ENCODE measurements around the gene ENDOV. TPM values are rescaled to one million over a fixed set of nuclear protein-coding genes. Genes with fewer than 3 reads are reported as not detected.

ENDOV gene
- total and polyA plus RNA-seq, 4 donors: 5.7 to 11.9 (median 8.3) TPM

DNA sequence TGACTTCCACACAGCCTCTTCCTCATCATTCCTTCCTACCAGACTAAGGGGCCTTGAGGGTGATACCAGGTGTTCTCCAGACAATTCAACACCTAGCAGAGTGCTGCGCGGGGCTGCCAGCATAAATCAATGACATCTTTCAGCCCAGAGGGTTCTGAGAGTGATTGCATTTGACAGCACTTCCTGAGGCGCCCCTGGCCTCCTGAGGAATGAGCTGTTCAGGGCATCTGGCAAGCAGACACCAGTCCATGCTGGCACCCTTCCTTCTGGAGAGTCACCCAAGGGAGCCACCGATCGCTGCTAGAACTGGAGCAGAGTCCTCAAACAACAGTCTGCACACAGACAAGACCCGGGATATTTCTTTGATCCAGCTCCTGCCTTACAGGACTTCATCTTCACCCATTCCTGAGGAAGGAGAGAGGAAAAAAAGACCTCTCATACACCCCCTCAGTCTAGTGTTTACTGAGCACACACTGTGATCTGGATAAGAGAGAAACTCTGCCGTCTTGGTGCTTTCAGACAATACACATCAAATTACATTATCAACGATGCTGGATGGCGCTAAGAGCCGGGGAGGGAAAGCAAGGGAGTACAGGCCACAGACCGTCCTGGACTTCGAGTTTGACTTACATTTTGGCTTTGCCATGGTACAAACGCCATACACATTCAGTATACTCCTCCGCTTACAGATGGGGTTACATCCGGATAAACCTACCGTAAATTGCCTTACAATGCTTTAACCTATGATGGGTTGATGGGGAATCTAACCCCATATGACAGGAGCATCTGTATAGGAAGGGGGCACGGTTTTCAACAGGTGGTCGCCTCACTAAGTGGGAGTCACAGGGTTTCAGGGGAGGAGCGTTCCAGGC, 38.4 kb downstream of the ENDOV start:
- H3K36me3 ChIP-seq (ENCODE audit: control insufficient read depth in 4 of 4, insufficient read depth in 3 of 4, low read depth in 1 of 4, low read length in 3 of 4): no peaks in the 10 kb centered on the region
- no peaks in the 10 kb centered on the region for H3K9me3 ChIP-seq (ENCODE audit: control insufficient read depth in 4 of 4, low read length in 3 of 4)
- H3K9ac ChIP-seq (ENCODE audit: low read depth in 1 of 2, low read length in 2 of 2): no peak overlapping the region
- no peaks in the 10 kb centered on the region for H3K27me3 ChIP-seq (ENCODE audit: control insufficient read depth in 4 of 4, insufficient read depth in 4 of 4, low read length in 3 of 4)
- no peak for DNase-seq (ENCODE audit: low spot score)
- peak overlapping the region in 2 of 3 donors; percentile 85 to 92 for H3K4me3 ChIP-seq (ENCODE audit: low read depth in 1 of 3, low read length in 3 of 3)
- 74% methylated on average over 19 of the region's 19 CpGs for WGBS
- no peak overlapping the region for H3K27ac ChIP-seq (ENCODE audit: low read depth in 1 of 2, low read length in 2 of 2)
- TF ChIP-seq HNF4A (conservative IDR thresholded peaks at IDR 0.05) (no peak), YY1 (IDR thresholded peaks at IDR 0.05) (no peak), FOXA1 (IDR thresholded peaks at IDR 0.05) (no peak), EGR1 (IDR thresholded peaks at IDR 0.05; ENCODE audit: low read depth in 2 of 2) (no peak), TAF1 (conservative IDR thresholded peaks at IDR 0.05) (no peak), RAD21 (IDR thresholded peaks at IDR 0.05) (no peak), NR2F2 (IDR thresholded peaks at IDR 0.05) (no peak), JUND (IDR thresholded peaks at IDR 0.05) (no peak), SP1 (IDR thresholded peaks at IDR 0.05) (no peak)
- H3K4me1 ChIP-seq (ENCODE audit: control insufficient read depth in 4 of 4, insufficient read depth in 4 of 4, low read length in 3 of 4): peaks cover 4 to 14% (median 13%) of the 10 kb centered on the region in 4 donors

DNA sequence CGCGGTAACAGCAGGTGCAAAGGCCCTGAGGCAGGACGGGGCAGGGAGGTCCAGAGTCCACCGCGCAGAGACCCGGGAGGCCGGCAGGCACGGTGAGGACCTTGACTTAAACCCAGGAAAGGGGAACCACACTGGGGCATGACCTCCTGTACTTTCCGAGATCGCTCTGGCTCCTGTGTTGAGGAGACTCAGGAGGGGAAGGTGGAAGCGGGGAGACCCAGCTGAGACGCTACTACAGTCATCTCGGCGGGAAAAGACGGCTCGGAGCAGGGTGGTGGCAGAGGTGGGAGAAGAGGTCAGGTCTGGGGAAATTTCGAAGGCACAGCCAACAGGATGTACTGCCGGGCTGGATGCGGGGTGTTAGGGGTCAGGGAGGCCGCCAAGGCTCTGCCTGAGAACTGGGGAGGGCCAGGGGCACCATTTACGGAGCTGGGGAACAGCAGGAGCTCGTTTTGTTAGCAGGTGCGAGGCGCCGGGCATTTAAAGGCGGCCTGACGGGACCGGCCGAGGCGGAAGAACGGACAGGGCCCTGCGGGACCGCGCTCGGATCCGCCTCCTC, 39.1 kb downstream of the ENDOV start:
- Histone ChIP-seq H3K27me3 (ENCODE audit: control insufficient read depth in 4 of 4, insufficient read depth in 4 of 4, low read length in 3 of 4) (no peaks in the 10 kb centered on the region), H3K9ac (ENCODE audit: low read depth in 1 of 2, low read length in 2 of 2) (peak overlapping the region; percentile 31 to 62), H3K9me3 (ENCODE audit: control insufficient read depth in 4 of 4, low read length in 3 of 4) (no peaks in the 10 kb centered on the region), H3K4me1 (ENCODE audit: control insufficient read depth in 4 of 4, insufficient read depth in 4 of 4, low read length in 3 of 4) (peaks cover 4 to 14% (median 13%) of the 10 kb centered on the region in 4 donors), H3K27ac (ENCODE audit: low read depth in 1 of 2, low read length in 2 of 2) (peak overlapping the region; percentile 96 to 97), H3K36me3 (ENCODE audit: control insufficient read depth in 4 of 4, insufficient read depth in 3 of 4, low read depth in 1 of 4, low read length in 3 of 4) (no peaks in the 10 kb centered on the region), H3K4me3 (ENCODE audit: low read depth in 1 of 3, low read length in 3 of 3) (peak overlapping the region; percentile 77 to 92 (median 85))
- WGBS: 18% methylated on average over 36 of the region's 36 CpGs
- TF ChIP-seq FOXA2 (IDR thresholded peaks at IDR 0.05) (no peak), HNF4A (conservative IDR thresholded peaks at IDR 0.05) (peak; percentile 23 to 39), NR2F2 (IDR thresholded peaks at IDR 0.05) (peak; percentile 13)
- DNase-seq (ENCODE audit: low spot score): no peak

DNA sequence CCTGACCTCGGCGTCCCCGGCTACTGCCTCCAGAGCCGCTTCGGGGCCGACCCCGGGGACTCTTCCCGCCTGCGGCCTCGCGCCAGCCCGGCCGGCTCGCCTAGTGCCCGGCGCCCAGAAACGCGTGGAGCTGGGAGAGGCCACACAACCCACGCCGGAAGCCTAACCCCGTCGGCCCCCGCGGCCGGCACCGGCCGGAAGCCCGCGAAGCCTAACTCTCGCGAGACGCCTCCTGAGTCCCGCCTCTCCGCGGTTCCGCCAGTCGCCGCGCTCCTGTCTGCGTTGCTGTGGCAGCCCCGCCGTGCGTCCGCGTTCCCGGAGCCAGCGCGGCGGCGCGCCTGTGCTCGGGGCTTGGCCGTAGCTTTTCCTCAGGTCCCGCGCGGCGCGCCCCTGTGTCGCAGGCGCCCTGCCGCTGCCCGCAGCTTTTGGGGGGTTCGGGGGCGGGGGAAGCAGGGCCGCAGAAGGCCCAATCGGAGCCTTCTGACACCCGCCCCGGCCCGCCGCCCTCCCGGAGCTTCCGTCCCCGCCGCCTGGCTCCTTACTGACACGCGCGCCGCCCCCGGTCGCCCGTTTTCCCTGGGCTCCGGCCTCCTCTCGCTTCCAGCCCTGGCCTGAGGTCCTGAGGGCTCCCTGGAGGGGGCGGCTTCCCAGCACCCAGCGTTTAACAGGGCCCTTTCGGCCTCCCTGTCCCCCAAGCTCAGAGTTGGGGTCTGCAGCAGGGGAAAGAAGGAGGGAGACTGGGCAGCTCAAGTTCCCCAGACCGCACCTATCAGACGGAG, 39.8 kb downstream of the ENDOV start:
- under 1% methylated on average over 88 of the region's 88 CpGs for WGBS
- peak overlapping the region; percentile 85 to 92 (median 90) for H3K4me3 ChIP-seq (ENCODE audit: low read depth in 1 of 3, low read length in 3 of 3)
- H3K9me3 ChIP-seq (ENCODE audit: control insufficient read depth in 4 of 4, low read length in 3 of 4): no peaks in the 10 kb centered on the region
- H3K27me3 ChIP-seq (ENCODE audit: control insufficient read depth in 4 of 4, insufficient read depth in 4 of 4, low read length in 3 of 4): no peaks in the 10 kb centered on the region
- H3K4me1 ChIP-seq (ENCODE audit: control insufficient read depth in 4 of 4, insufficient read depth in 4 of 4, low read length in 3 of 4): peaks cover 4 to 14% (median 13%) of the 10 kb centered on the region in 4 donors
- peak overlapping the region; percentile 96 to 97 for H3K27ac ChIP-seq (ENCODE audit: low read depth in 1 of 2, low read length in 2 of 2)
- H3K36me3 ChIP-seq (ENCODE audit: control insufficient read depth in 4 of 4, insufficient read depth in 3 of 4, low read depth in 1 of 4, low read length in 3 of 4): no peaks in the 10 kb centered on the region
- H3K9ac ChIP-seq (ENCODE audit: low read depth in 1 of 2, low read length in 2 of 2): peak overlapping the region; percentile 31 to 70
- peak; percentile 94 for DNase-seq (ENCODE audit: low spot score)
- TF ChIP-seq TAF1 (conservative IDR thresholded peaks at IDR 0.05) (no peak), YY1 (IDR thresholded peaks at IDR 0.05) (no peak), JUND (IDR thresholded peaks at IDR 0.05) (no peak), GABPA (IDR thresholded peaks at IDR 0.05 in 1 of 2, conservative IDR thresholded peaks at IDR 0.05 in 1 of 2) (peak; percentile 64 to 92), EGR1 (IDR thresholded peaks at IDR 0.05; ENCODE audit: low read depth in 2 of 2) (peak in 1 of 2 donors; percentile 47), RXRA (IDR thresholded peaks at IDR 0.05) (no peak), RAD21 (IDR thresholded peaks at IDR 0.05) (peak in 1 of 2 donors; percentile 1), FOXA2 (IDR thresholded peaks at IDR 0.05) (no peak), FOXA1 (IDR thresholded peaks at IDR 0.05) (no peak)
- TF ChIP-seq, protein P1, sequence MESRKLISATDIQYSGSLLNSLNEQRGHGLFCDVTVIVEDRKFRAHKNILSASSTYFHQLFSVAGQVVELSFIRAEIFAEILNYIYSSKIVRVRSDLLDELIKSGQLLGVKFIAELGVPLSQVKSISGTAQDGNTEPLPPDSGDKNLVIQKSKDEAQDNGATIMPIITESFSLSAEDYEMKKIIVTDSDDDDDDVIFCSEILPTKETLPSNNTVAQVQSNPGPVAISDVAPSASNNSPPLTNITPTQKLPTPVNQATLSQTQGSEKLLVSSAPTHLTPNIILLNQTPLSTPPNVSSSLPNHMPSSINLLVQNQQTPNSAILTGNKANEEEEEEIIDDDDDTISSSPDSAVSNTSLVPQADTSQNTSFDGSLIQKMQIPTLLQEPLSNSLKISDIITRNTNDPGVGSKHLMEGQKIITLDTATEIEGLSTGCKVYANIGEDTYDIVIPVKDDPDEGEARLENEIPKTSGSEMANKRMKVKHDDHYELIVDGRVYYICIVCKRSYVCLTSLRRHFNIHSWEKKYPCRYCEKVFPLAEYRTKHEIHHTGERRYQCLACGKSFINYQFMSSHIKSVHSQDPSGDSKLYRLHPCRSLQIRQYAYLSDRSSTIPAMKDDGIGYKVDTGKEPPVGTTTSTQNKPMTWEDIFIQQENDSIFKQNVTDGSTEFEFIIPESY (IDR thresholded peaks at IDR 0.05): peak; percentile 98
- TF ChIP-seq, protein P2, sequence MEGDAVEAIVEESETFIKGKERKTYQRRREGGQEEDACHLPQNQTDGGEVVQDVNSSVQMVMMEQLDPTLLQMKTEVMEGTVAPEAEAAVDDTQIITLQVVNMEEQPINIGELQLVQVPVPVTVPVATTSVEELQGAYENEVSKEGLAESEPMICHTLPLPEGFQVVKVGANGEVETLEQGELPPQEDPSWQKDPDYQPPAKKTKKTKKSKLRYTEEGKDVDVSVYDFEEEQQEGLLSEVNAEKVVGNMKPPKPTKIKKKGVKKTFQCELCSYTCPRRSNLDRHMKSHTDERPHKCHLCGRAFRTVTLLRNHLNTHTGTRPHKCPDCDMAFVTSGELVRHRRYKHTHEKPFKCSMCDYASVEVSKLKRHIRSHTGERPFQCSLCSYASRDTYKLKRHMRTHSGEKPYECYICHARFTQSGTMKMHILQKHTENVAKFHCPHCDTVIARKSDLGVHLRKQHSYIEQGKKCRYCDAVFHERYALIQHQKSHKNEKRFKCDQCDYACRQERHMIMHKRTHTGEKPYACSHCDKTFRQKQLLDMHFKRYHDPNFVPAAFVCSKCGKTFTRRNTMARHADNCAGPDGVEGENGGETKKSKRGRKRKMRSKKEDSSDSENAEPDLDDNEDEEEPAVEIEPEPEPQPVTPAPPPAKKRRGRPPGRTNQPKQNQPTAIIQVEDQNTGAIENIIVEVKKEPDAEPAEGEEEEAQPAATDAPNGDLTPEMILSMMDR (IDR thresholded peaks at IDR 0.05; ENCODE audit: low read depth, low read length, missing input control): no peak
- TF ChIP-seq, protein P3, sequence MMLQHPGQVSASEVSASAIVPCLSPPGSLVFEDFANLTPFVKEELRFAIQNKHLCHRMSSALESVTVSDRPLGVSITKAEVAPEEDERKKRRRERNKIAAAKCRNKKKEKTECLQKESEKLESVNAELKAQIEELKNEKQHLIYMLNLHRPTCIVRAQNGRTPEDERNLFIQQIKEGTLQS (IDR thresholded peaks at IDR 0.05): no peak

Data from liver (tissue), 9 donors.